GM03348 (cell line): ENCODE data around the gene C1GALT1C1.
"Not testable (repeated sequence)": the region's sequence is repeated elsewhere in the genome, so short reads cannot be mapped to it uniquely, and the experiment has no call there.

Experiments
- DNase-seq: peaks from one replicate; pipeline ENCODE4 v3.0.0; 2012; ENCODE audit warnings: low spot score

C1GALT1C1 gene

DNA sequence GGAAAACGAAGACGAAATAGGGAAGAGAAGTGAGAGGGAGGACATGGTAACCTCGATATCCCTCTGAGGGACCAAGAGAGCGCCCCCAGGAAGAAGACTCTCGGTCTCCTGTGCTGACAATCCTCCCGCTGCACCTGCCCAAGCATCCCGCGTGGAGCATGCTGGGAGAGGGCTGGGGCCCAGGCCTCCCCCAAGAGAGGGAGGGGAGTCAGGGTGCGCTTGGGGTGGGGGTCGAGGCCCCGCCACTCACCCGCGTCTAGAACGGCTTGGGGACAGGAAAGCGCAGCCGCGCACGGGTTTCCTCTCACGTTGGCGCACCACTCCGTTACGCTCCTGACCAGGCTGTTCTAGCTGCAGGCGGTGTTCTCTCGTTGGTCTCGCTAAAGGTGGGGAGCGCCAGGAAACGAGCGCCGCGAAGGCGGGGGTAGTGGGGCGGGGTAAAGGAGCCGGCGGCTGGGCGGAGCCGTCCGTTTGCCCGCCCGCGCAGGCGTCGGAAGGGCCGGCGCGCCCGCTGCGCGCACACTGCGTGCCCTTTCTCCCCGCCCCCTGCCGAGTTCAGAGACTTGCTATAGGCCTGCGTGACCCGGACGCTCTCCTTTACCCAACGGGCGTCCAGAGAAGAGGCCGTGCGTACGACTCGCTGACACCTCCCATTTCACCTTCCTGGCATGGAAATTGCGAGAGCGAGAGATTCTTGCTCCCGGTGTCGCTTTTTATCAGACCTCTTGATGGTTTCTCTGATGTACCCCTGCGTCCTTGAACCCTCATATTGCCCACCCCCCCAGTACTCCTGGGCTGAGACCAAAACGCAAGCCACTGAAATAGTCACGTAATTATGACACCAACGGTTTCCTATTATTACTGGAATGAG is at the start of gene C1GALT1C1:
Gene C1GALT1C1 (minus strand): TSS at position 388 of the 871 bp plus-strand sequence. CDS start 2,888 bp downstream, outside the sequence.
- DNase-seq = peak; percentile 91

DNA sequence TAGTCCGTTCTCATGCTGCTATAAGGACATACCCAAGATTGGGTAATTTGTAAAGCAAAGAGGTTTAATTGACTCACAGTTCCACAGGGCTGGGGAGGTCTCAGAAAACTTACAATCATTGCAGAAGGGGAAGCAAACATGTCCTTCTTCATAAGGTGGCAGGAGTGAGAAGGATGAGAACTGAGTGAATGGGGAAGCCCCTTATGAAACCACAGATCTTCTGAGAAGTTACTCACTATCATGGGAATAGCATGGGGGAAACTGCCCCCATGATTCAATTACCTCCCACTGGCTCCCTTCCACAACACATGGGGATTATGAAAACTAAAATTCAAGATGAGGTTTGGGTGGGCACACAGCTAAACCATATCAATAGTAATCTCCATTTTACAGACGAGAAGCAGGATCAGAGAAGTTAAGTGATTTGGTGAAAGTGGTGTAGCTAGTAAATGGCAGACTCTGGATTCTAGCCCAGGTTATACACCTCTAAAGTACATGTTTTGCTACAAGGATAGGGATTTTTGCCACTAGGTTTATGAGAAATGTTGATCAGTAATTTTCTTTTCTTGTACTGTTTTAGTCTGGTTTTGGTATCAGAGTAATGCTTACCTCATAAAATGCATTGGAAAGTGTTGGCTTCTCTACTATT is 47.3 kb upstream of the C1GALT1C1 start:
- no peak for DNase-seq

DNA sequence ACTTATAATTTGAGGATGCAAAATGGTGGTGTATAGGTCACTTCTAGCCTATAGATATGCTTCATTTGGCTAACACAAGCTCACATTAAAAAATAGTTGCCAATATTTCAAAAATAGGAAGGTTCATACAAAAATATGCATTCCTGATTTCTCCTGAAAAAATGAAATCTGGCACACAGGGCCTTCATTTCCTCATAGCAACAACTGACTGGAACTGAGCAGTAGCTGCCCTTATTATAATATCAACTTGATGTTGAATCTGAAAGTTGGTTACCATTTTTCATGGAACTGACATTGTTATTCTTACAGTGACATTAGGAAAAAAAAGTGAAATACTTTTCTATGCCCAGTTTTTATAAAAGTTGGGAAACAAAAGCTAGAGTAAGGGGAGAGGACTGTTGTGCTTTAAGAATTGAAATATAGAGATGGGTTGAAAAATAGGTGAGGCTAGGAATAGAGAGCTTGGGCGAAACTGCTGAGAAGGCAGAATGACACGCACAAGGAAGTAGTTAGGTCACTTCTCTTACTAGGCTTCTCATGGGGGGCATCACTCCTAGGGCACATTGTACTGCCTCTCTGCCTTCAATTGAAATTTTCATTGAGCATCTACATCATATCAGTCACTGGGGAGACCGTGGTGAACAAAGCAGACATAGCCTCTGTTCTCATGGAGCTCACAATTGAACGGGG is 43.1 kb upstream of the C1GALT1C1 start:
- peak; percentile 11 for DNase-seq

DNA sequence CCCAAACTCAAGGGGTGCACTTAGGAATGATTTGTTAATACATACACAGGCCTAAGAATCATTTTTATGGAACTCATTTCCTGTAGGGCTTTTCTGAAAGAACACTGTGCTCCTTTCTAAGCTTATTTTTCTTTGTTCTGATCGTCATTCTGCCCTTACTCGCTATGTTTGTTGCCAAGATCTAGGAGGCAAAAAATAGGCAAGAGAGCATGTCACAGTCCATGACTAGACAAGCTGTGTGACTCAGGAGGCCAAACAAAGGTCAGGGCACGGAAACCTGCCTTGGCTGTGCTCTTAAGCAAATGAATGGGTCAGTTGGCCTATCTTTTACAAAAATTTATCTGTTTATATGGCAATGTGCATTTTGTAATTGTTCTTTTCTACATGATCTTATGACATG is 42.5 kb upstream of the C1GALT1C1 start:
- DNase-seq = peak; percentile 27

DNA sequence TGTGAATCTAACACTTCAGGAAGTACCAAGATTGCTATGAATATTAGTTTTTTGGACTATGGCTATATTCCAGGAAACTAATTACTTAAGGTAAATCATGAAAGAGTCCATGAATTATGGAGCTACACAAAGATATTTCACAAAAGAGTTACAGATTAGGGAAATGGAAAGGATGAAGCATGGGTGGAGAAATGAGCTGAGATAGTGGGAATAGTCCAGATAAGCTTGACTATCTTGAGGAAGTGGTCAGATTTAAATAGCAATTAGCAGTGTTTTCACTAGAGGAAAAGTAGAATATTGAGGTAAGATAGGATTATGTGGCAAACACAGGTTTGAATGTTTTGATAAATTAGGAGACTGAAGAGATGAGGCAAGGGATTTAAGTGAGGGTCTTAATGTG is 42.1 kb upstream of the C1GALT1C1 start:
- DNase-seq = no peak

DNA sequence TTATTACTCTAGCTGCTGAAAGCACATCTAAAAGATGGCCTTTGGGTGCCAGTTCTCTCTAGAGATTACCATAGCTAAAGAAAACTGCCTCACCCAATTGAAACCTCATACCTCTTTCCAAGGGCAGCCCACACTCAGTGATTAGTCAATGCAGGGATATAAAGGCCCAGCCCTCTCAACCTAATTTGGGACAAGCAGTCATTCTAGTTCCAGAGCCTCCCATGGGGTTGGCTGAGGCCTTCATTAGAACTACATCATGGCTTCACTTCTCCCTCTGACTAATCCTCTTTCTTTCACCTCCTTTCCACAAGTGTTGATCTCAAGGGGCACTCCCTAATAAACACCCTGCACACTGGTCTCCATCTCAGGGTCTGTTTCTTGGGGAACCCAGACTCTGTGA is 38.5 kb upstream of the C1GALT1C1 start:
- no peak for DNase-seq

DNA sequence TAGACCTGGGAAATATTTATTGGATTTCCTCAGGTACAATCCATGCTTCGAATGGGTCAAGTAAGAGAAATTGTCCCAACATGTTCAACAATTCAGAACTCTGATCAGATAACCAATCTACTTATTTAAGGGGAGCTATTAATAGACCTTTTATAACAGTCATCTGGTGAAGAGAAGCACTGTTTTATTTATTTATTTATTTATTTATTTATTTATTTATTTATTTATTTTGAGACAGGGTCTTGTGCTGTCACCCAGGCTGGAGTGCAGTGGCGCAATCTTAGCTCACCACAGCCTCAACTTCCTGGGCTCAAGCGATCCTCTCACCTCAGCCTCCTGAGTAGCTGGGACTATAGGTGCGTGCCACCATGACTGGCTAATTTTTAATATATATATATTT is 34.7 kb upstream of the C1GALT1C1 start:
- not testable (repeated sequence) for DNase-seq

DNA sequence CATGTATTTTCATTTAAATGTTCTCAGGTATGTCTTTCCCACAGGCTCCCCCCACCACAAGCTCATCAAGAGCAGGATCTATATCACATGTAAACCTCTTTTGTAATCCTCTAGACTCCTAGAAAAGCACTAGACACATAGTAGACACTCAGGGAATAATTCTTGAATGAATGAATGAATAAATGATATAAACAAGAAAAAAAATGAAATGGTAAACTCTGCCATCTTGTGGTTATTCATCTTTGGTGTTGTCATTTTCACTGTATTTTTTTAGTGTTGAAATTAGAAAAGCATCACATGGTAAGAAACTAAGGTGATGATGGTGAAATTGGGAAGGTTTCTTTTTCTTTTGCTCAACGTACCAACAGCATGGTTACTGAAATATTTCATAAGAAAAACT is 34.2 kb upstream of the C1GALT1C1 start:
- no peak for DNase-seq

DNA sequence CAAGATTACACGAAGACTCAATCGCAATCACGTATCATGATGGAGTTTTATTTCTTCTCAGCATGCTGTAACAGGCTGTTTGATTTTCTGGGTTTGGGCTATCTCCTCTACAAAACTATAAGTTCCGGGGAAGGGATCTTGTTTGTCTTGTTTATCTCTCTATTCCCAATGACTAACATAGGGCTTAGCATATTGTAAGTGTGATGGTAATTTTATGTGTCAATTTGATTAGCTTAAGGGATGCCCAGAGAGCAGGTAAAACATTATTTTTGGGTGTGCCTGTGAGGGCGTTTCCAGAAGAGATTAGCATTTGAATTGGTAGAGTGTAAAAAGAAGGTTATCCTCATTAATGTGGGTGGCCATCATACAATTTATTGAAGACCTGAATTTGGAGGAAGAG is 32.8 kb upstream of the C1GALT1C1 start:
- DNase-seq = no peak

DNA sequence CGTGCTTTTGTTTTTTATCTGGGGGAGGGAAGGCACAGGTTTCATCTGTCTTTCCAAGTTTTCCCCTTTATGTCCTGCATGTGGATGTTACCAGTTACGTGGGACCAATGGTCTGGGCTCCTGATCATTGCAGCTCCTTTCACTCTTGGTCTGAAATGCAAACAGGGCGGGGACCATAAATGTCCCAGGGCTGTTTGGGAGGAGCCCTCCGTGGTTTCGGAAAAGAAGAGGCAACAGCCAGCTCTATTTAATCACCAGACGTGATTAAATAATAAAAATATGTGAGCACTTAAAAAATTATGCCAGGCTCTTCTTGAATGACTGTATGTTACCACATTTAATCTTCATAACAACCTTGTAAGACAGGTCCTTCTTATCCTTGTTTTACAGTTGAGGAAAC is 30.8 kb upstream of the C1GALT1C1 start:
- DNase-seq = peak; percentile 44

DNA sequence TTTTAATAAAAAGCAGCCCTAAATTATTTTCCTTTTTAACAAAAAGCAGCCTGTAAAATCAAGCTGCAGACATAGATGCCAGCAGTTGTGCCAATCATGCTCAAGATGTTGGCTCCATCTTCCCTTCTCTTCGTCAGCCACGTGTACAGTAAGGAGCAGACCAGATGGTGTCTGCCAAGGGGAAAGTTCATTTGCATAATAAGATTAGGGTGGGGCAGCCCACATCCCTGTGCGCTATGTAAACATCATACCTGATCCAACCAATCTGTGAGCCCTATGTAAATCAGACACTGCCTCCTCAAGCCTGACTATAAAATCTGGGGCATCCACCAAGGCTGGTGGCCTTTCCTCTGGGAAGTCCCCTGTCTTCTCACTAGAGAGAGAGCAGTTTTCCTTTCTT is 23.1 kb upstream of the C1GALT1C1 start:
- no peak for DNase-seq

DNA sequence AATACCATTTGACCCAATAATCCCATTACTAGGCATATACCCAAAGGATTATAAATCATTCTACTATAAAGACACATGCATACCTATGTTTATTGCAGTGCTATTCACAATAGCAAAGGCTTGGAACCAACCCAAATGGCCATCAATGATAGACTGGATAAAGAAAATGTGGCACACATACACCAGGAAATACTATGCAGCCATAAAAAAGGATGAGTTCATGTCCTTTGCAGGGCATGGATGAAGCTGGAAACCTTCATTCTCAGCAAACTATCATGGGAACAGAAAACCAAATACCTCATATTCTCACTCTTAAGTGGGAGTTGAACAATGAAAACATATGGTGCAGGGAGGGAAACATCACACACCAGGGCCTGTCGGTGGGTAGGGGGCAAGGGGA is 22.4 kb upstream of the C1GALT1C1 start:
- not testable (repeated sequence) for DNase-seq

DNA sequence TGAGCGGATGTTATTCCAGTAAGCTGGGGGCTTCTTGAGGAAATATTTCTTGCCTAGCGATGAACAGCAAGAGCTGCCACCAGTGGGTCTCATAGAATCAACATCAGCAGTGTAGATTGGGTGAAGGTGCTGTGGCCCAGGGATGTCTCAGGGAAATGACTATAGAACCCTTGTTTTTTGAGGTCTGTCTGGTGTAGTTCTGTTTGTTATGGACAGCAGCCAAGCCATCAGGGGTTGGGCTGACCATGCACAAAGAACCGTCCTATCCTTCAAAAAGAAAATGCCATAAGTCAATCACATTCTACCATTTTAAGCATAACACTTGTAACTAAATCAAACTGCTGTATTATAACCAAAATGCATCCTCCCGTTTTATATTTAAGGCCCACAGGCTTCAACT is 17.3 kb upstream of the C1GALT1C1 start:
- no peak for DNase-seq

DNA sequence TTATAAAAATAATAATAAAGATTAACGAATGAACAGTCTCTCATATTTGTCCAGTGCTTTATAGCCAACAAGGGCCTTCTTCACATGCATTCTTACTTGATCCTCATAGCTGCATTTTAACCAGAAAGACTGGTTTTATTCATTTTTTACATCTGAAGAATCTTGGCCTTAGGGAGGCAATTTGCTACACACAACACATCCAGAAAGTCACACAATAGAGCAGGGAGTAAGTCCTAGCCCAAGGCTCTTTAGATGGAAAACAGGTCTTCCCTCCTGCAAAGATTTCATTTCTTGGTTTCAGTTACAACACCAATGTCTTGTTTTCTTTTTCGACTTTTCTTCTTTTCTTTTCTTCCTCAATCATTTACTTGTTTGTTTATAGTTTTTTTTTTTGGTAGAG is 13.0 kb upstream of the C1GALT1C1 start:
- DNase-seq = no peak

DNA sequence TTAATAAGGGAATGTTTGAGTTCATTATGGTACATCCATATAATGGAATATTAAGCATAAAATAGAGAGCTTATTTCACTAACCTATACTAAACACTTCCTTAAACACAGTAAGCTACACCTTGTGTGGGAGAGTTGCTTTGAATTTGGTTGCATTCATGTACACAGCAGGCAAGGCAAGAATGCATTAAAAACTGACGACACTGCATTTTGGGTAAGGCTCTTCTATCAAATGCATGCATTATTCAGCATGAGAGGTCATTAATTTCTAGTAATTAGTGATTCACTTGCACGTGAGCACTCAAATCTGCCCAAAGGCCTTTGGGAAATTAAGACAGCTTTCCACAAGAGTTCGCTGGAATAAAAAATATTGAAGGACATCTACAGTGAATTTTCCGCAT is 8.8 kb upstream of the C1GALT1C1 start:
- DNase-seq = no peak

DNA sequence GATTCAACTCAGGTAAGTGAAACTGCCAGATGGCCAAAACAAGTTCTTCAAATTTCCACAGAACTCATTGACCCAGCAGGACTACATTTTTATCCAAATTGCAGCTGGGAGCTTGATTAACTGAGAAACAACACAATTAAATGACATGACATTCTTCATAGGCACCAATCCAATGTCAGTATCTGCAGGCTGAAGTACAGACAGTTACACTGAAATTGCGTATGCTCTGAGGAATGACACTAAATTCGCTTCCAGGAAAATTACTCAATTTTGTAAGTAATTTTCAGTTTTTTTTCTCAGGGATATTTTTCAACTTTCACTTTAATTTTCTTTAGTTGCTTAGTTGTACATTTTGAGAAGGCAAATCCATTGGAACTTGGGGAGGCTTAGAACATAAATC is 4.5 kb downstream of the C1GALT1C1 start:
- peak; percentile 49 for DNase-seq

DNA sequence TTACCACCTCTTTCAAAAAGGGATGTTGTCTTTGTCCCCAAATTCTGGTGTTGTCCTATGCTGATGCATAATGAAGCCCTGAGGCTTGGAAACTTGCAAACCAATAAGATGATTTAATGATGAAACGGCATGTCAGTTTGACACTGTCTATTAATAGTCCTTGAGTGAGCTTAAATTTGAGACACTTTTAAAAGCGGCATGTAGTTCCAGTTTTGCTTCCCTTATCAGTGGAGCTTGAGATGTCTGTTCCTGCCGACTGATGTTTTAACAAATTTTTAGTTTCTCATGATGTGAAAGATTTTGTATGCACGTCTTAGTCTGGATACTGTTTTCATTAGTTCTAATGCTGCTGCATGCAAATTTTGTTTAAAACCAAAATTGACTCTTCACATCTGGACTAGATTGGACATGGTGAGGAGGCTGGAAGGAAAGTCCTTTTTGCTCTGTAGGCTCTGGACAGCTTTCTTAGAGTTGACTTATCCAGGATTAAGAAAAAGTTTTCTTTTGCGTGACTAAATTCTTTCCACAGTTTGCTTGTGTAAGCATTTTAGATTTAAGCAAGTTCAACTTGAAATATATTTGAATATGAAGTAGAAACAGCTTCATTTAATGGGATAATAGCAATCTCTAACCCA is 11.7 kb downstream of the C1GALT1C1 start:
- no peak for DNase-seq

DNA sequence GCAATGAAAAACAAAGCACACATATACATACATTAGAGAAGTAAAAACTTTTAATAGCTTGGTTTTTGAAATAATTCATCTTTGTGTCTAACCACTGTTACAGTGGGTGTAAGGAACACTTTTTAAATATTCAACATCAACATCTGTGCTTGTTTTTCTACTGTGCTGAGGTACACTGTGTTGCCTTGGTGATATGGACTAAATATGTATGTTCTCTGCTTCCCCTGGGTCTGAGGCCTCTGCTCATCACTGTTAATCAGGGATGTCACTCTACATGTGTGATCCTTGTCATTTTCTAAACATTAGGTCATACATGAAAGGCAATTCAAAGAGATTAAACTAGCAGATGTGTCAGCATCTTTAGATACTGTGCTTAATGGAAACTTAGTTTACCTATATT is 15.0 kb downstream of the C1GALT1C1 start:
- DNase-seq = no peak

DNA sequence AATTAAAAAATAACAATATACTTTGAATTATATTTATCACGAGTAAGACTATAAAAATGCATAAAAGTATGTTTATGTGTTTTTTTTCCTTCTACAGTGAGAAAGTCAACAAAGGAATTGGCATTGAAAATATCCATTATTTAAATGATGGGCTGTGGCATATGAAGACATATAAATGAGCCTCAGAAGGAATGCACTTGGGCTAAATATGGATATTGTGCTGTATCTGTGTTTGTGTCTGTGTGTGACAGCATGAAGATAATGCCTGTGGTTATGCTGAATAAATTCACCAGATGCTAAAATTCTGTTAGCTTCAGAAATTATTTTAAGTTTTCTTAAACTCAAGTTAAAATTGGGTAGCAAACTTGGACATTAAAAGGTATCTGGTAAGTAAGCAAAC is 17.8 kb downstream of the C1GALT1C1 start:
- no peak for DNase-seq

DNA sequence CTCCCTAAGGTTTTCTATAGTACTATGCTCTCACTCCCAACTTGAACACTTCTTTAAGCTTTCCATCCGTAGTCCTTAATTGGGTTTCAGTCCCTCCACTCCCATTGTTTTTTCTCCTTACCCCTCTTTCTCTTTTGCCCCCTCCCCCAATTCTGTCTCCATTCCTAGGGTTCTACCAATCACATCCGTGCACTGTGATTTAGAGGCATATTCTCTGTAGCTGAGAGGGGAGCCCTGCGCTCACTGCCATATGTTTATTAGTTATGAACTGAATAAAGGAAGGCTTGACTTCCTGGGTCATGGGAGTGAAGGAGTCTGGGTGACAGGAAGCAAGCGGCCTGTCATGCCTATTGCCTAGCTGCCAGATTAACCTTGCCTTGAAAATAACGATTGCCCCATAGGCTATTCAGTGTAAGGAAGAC is 25.5 kb downstream of the C1GALT1C1 start:
- DNase-seq = peak; percentile 51

DNA sequence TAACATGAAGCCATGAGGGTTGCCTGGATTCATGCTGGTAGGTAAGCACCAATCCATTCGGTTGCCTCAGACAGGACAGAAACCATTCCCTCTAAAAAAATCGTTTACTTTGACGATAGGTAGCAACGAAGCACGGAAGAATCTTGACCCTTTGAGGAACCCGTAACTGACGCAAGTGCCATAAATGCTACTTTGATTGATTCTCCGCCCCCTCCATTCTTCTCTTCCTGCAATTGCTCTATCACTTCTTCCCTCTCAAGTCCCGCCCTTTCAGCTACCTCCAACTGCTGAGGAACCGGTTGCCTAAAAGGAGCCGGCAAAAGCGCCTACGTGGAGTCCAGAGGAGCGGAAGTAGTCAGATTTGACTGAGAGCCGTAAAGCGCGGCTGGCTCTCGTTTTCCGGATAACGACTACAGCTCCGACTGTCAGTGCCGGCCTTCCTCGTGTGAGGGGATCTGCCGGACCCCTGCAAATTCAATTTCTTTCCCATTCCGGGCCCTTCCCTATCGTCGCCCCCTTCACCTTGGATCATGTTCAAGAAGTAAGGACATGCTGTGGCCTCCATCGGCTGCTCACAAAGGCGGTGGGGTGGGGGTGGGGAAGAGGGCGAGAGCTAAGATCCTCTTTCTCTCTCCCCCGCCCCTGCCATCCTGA is 26.0 kb downstream of the C1GALT1C1 start, which contains the start of gene MCTS1:
Gene MCTS1 (plus strand): TSS at position 395 of the 654 bp plus-strand sequence. CDS start 136 bp downstream, at position 531.
- DNase-seq = peak; percentile 77

DNA sequence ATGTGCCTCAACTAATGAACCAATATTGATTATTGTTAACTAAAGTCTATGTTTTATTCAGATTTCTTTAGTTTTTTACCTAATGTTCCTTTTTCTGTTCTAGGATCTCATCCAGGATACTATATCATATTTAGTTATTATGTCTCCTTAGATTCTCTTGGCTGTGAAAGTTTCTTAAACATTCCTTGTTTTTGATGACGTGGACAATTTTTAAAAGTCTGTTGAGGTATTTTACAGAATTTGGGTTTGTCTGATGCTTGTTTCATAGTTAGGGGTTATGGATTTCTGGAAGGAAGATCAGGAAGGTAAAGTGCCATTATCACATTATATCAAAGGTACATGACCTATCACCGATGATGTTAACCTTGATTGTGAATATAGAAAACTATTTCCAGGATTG is 44.2 kb downstream of the C1GALT1C1 start:
- no peak for DNase-seq
